Hepatocyte (in vitro differentiated cells): ENCODE results near the gene OR51B2. TPM values are rescaled to one million over a fixed set of nuclear protein-coding genes. Genes with fewer than 3 reads are reported as not detected.

Experiments
- DNase-seq: peaks from one replicate; pipeline ENCODE4 v3.0.0-alpha.2; 2016; ENCODE audit warnings: low spot score
- H2AFZ ChIP-seq: fragments of 200-600 bp; sonication (generic); 2 replicates; pipeline ENCODE4 v1.6.0; 2016; ENCODE audit warnings: antibody characterized with exemption, mild to moderate bottlenecking
- H3K27ac ChIP-seq: fragments of 200-600 bp; sonication (generic); 2 replicates; pipeline ENCODE4 v1.5.1; 2016; ENCODE audit warnings: mild to moderate bottlenecking
- H3K27me3 ChIP-seq: fragments of 200-600 bp; sonication (generic); 2 replicates; pipeline ENCODE4 v1.6.1; 2016
- H3K36me3 ChIP-seq: fragments of 200-600 bp; sonication (generic); replicated peaks from 2 replicates; pipeline ENCODE4 v1.5.1; 2016; ENCODE audit warnings: low read depth; ENCODE audit not compliant: insufficient read depth
- H3K4me1 ChIP-seq: fragments of 200-600 bp; sonication (generic); 2 replicates; pipeline ENCODE4 v1.5.1; 2016; ENCODE audit warnings: mild to moderate bottlenecking, moderate library complexity; ENCODE audit not compliant: insufficient read depth
- H3K4me2 ChIP-seq: fragments of 200-600 bp; sonication (generic); 2 replicates; pipeline ENCODE4 v1.6.0; 2016
- H3K4me3 ChIP-seq: fragments of 200-600 bp; sonication (generic); 2 replicates; pipeline ENCODE4 v1.5.1; 2016; ENCODE audit warnings: mild to moderate bottlenecking
- H3K79me2 ChIP-seq: fragments of 200-600 bp; sonication (generic); 2 replicates; pipeline ENCODE4 v1.6.0; 2017; ENCODE audit warnings: mild to moderate bottlenecking
- H3K9me2 ChIP-seq: fragments of 200-600 bp; sonication (generic); replicated peaks from 2 replicates; pipeline ENCODE4 v1.6.0; 2017; ENCODE audit warnings: mild to moderate bottlenecking; ENCODE audit not compliant: insufficient read depth
- H3K9me3 ChIP-seq: fragments of 200-600 bp; sonication (generic); 2 replicates; pipeline ENCODE4 v1.5.1; 2016; ENCODE audit warnings: low read depth, mild to moderate bottlenecking
- H4K20me1 ChIP-seq: fragments of 200-600 bp; sonication (generic); 2 replicates; pipeline ENCODE4 v1.6.0; 2016; ENCODE audit warnings: mild to moderate bottlenecking; ENCODE audit not compliant: insufficient read depth, poor library complexity, severe bottlenecking
- EZH2 ChIP-seq: fragments of 200-600 bp; sonication (generic); IDR thresholded peaks from 2 replicates; pipeline ENCODE4 v1.6.1; 2016; ENCODE audit warnings: antibody characterized with exemption, mild to moderate bottlenecking, borderline replicate concordance
- EZH2phosphoT487 ChIP-seq: fragments of 200-600 bp; sonication (generic); IDR thresholded peaks from one replicate; pipeline ENCODE4 v1.6.1; 2018; ENCODE audit warnings: antibody characterized with exemption, mild to moderate bottlenecking, low read depth, moderate library complexity; ENCODE audit not compliant: unreplicated experiment, severe bottlenecking
- WGBS: methylation state at CpG from one replicate; pipeline ENCODE4 v1.1.6; 2016; ENCODE audit warnings: low lambda C conversion rate; ENCODE audit errors: missing lambda C conversion rate; 5-methylcytosine and 5-hydroxymethylcytosine counted together
- polyA plus RNA-seq: library from polyadenylated mRNA; unstranded; fragments of >200 nt; fragmentation: Nextera tagmentation; extraction: Ambion mirVana; gene quantifications from 2 replicates; pipeline ENCODE4 v1.2.1, GENCODE V29; 2016
- total RNA-seq: library from RNA; depleted of rRNA; stranded (reverse); fragments of >200 nt; gene quantifications from 2 replicates; pipeline ENCODE4 v1.2.3, GENCODE V29; 2014
- TF ChIP-seq, protein P1 (sequence below): fragments of 200-600 bp; sonication (generic); IDR thresholded peaks from 2 replicates; pipeline ENCODE4 v1.5.1; 2016; ENCODE audit warnings: antibody characterized with exemption, mild to moderate bottlenecking; ENCODE audit not compliant: poor library complexity

Gene OR51B2
- total and polyA plus RNA-seq, 2 experiments from 2014 or later: not detected

DNA sequence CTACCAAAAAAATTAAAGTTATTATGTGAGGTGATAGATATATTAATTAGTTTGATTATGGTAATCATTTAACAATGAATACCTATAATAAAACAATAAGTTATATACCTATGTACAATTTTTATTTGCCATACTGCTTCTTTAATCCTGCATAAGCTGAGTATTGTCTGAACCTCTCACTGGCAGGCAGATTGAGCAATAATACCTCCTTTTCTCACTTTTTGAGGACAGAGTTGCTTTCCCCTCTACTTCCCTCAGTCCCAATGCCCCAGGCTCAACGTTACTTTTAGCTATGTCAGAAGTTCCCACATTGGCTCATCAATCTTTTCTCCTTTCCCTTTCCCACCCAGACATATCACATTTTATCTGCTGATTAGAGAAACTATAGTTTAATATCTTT lies 25.5 kb upstream of the OR51B2 start:
- Histone ChIP-seq H3K9me2 (no peaks in the 10 kb centered on the region), H3K9me3 (no peaks in the 10 kb centered on the region), H3K36me3 (no peaks in the 10 kb centered on the region), H3K79me2 (no peaks in the 10 kb centered on the region), H3K27ac (no peak overlapping the region), H3K4me2 (no peak overlapping the region), H2AFZ (no peak overlapping the region), H3K27me3 (no peaks in the 10 kb centered on the region), H4K20me1 (no peaks in the 10 kb centered on the region), H3K4me1 (no peaks in the 10 kb centered on the region), H3K4me3 (no peak overlapping the region)
- no peak for DNase-seq
- TF ChIP-seq EZH2phosphoT487 (no peak), EZH2 (no peak)
- TF ChIP-seq, protein P1, sequence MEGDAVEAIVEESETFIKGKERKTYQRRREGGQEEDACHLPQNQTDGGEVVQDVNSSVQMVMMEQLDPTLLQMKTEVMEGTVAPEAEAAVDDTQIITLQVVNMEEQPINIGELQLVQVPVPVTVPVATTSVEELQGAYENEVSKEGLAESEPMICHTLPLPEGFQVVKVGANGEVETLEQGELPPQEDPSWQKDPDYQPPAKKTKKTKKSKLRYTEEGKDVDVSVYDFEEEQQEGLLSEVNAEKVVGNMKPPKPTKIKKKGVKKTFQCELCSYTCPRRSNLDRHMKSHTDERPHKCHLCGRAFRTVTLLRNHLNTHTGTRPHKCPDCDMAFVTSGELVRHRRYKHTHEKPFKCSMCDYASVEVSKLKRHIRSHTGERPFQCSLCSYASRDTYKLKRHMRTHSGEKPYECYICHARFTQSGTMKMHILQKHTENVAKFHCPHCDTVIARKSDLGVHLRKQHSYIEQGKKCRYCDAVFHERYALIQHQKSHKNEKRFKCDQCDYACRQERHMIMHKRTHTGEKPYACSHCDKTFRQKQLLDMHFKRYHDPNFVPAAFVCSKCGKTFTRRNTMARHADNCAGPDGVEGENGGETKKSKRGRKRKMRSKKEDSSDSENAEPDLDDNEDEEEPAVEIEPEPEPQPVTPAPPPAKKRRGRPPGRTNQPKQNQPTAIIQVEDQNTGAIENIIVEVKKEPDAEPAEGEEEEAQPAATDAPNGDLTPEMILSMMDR: no peak
- 54% methylated on average over 1 of the region's 1 CpG for WGBS

DNA sequence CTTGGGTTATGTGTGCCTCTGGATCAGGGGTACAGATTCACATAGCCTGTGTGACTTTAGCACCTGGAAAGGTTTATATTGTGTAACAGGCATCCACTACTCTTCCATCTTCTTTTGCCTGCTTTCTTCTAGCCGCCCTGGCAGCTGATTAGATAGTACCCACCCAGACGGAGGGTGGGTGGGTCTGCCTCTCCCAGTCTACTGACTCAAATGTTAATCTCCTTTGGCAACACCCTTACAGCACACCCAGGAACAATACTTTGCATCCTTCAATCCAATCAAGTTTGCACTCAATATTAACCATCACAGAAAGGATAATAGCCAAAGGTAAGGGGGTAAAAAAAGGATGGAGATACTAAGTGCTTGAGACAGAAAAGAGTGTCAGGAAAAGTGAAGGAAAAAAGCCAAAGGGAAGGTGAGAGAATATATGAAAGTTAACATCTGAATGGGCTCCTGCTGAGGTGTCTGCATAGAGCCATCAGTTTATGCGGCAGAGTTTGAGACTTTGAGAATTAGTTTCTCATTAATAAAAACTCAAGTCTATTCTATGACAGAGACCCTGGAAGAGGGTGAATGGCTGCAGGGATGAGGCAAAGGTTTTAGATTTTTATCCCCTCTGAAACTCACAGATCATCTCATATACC lies 24.6 kb upstream of the OR51B2 start:
- Histone ChIP-seq H3K4me1 (no peaks in the 10 kb centered on the region), H2AFZ (no peak overlapping the region), H3K27ac (no peak overlapping the region), H3K9me3 (no peaks in the 10 kb centered on the region), H3K36me3 (no peaks in the 10 kb centered on the region), H3K4me3 (no peak overlapping the region), H3K9me2 (no peaks in the 10 kb centered on the region), H3K4me2 (no peak overlapping the region), H3K27me3 (no peaks in the 10 kb centered on the region), H4K20me1 (no peaks in the 10 kb centered on the region), H3K79me2 (no peaks in the 10 kb centered on the region)
- TF ChIP-seq, protein P1: no peak
- no peak for TF ChIP-seq EZH2phosphoT487
- TF ChIP-seq EZH2: no peak
- no peak for DNase-seq
- 40% methylated on average over 3 of the region's 3 CpGs for WGBS

DNA sequence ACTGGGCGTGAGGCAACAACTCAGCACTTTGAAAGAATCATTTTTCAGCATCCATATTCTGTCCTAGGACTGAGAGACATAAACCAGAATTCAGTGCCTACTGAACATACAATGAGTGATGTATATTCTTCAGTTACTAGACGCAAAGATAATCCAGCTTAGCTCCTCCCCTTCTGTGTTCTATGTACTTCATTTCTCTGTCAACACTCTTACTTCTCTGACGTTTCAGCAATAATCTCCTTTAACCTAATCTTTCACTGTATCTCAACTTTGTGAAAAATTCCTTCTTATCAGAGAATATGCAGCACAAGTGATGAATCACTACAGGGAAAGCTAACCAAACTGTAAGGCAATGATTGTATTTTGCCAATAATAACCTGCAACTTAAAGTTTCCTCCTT lies 21.7 kb upstream of the OR51B2 start:
- H3K9me2 ChIP-seq: no peaks in the 10 kb centered on the region
- H3K4me1 ChIP-seq: no peaks in the 10 kb centered on the region
- no peak overlapping the region for H3K4me3 ChIP-seq
- no peaks in the 10 kb centered on the region for H3K36me3 ChIP-seq
- H3K4me2 ChIP-seq: no peak overlapping the region
- H3K9me3 ChIP-seq: no peaks in the 10 kb centered on the region
- H4K20me1 ChIP-seq: no peaks in the 10 kb centered on the region
- WGBS: 64% methylated on average over 3 of the region's 3 CpGs
- DNase-seq: no peak
- no peak overlapping the region for H2AFZ ChIP-seq
- H3K79me2 ChIP-seq: no peaks in the 10 kb centered on the region
- H3K27ac ChIP-seq: no peak overlapping the region
- TF ChIP-seq EZH2phosphoT487 (no peak), EZH2 (no peak)
- TF ChIP-seq, protein P1: no peak
- no peaks in the 10 kb centered on the region for H3K27me3 ChIP-seq
